K562 (cell line): ENCODE data around the gene ZFP14.

ENCODE experiments used
- FOXM1 ChIP-seq, 2 experiments: fragments of 450-650 bp in 1 of 2; sonication (generic) in 1 of 2; formaldehyde crosslinking in 1 of 2; IDR thresholded peaks; 2 replicates each; pipeline versions ENCODE4 v1.6.1 to v1.9.0; 2017 to 2022; ENCODE audit warnings: low read depth in 2 of 2, mild to moderate bottlenecking in 2 of 2, missing genetic modification reagents in 1 of 2, moderate library complexity in 1 of 2
- HDAC1 ChIP-seq, 2 experiments: fragments of 450-650 bp; IDR thresholded peaks; 2 replicates each; pipeline ENCODE4 v1.6.1; 2016 to 2017; ENCODE audit warnings: inconsistent platforms in 1 of 2, mild to moderate bottlenecking in 1 of 2, moderate library complexity in 1 of 2
- HDAC2 ChIP-seq: fragments of 450-650 bp; IDR thresholded peaks from 2 replicates; pipeline ENCODE4 v1.6.1; 2016; ENCODE audit warnings: mild to moderate bottlenecking
- L3MBTL2 ChIP-seq: fragments of 450-650 bp; IDR thresholded peaks from 2 replicates; pipeline ENCODE4 v1.6.1; 2016; ENCODE audit warnings: mild to moderate bottlenecking, moderate library complexity
- NKRF ChIP-seq: fragments of 450-650 bp; IDR thresholded peaks from 2 replicates; pipeline ENCODE4 v1.6.1; 2016; ENCODE audit warnings: borderline replicate concordance

GRCh38 chr19:36363845-36364244 lies 15.2 kb downstream of the ZFP14 start:
- no peak for TF ChIP-seq NKRF
- TF ChIP-seq FOXM1 (IDR thresholded peaks at IDR 0.05; ENCODE audit: low read depth) = no peak
- no peak for TF ChIP-seq FOXM1 (CRISPR knock-in tag; IDR thresholded peaks at IDR 0.05; ENCODE audit: low read depth)
- TF ChIP-seq L3MBTL2 = no peak
- TF ChIP-seq HDAC2 = no peak
- no peak for TF ChIP-seq HDAC1 (IDR thresholded peaks at IDR 0.05)
